SW 1271 (cell line): ENCODE results near the gene WDFY3.
"Not testable (repeated sequence)": the region's sequence is repeated elsewhere in the genome, so short reads cannot be mapped to it uniquely, and the experiment has no call there.

Source experiments
- DNase-seq, 2 experiments: peaks; one replicate each; lab custom pipeline; 2025; lab: John Stamatoyannopoulos, UW

The WDFY3 gene

GRCh38 chr4:84708406-84709135 lies 257.9 kb downstream of the WDFY3 start:
- DNase-seq, result no peak

- no peak for DNase-seq
Measured at GRCh38 chr4:84706286-84706685, 260.2 kb downstream of the WDFY3 start.

DNA sequence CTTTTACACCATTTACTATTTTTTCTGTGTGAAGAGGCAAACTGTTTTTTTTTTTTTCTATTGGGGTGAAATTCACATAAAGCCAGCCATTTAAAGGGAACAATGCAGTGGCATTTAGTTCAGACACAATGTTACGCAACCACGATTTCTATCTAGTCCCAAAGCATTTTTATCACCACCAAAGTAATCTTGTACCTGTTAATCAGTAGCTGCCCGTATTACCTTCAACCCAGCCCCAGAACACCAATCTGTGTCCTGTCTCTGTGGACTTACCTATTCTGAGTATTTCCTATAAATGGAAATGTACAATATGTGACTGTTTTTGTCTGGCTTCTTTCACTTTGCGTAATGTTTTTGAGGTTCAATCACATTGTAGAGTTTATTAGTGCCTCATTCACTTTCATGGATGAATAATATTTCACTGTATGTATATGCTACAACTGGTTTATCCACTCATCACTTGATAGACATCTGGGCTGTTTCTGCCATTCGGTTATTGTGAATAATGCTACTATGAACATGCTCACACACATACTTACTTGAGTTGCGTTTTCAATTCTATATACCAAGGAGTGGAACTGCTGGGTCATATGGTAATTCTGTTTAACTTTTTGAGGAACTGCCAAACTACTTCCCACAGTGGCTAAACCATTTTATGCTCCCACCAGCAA lies 267.4 kb downstream of the WDFY3 start:
- no peak for DNase-seq

DNA sequence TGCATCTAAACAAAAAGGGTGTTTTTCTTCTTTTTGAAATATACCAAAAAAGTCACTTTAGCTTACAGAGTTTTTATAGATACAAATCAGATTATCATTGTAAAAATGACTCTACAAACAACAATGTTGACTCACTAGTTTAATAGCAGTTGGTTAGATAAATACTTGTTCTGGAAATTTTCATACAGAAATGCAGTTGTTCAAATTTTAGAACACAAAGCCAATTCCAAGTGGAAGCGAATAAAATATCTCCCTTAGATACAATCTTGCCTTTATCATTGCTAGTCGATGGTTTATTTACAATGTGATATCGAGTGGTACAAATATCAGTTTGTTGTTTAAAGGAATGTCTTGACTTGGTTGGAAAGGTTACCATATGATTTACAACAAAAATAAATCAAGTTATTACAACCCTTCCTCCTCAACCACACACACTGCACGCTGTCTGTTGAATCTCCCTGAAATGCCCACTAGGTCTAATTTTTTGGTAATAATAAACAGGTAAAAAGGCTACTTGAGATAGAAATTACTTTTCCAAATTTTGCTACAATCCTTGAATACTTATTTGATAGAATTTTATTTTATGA lies 268.8 kb downstream of the WDFY3 start:
- no peak for DNase-seq

DNA sequence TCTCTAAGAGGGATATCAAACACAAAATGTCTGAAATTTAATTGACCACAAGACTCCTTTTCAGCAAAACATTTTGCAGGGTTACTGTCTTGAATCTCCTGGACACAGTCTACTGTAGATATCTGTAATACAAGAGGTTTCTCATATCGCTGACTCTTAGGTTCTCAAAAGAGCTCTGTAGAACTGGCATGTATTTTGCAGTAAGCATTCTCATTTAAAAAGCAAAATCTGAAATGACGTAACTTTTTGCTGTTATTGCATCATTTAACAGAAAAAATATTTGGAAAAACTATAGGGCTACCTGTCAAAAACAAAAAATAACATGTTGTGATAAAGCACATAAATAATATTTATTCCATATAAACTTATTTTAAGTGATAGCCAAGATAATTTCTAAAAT lies 269.3 kb downstream of the WDFY3 start:
- DNase-seq, result no peak

GRCh38 chr4:84691800-84692199 lies 274.7 kb downstream of the WDFY3 start:
- no peak for DNase-seq

- peak; percentile 28 to 86 for DNase-seq
Measured at GRCh38 chr4:84691170-84691691, 275.3 kb downstream of the WDFY3 start.

GRCh38 chr4:84690481-84690880 lies 276.0 kb downstream of the WDFY3 start:
- DNase-seq, result no peak

- DNase-seq, result no peak
Measured at GRCh38 chr4:84689197-84689596, 277.3 kb downstream of the WDFY3 start.

DNA sequence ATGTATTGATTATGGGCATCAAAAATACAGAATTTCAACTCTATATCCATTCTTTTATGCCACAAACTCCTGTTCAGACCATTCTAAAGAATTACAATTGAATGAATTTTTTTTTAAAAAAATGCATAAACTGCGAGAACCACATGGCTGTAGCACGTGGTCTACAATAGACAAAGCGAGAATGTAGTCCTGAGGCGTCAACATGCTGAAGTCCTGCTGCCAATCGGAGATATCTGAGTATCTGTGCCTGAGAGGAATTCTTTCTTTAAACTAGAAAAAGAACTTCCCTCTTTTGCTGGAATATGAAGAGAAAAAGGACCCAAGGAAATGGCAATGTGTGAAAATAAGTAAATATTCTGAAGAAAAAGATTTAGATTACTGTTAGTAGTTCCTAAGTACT lies 277.9 kb downstream of the WDFY3 start:
- DNase-seq, result no peak

DNA sequence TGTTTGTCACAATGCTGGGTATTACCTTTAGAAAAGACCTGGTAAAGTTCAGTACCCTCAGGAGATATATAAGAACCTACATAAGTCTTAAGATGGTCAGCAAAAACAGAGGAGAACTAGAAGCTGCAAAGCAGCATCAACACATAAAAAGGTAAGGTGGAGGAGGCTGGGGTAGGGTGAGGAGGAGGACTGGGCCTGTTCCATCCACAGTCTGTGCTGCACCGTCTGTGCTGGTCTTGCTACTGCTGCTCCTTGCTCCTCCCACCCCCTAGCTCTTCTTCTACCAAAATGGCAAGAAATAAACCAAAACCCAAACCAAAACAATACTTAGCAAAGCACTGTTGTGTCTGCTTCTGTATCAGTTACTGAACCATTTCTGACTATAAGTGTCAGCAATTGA lies 281.4 kb downstream of the WDFY3 start:
- DNase-seq, result no peak

DNA sequence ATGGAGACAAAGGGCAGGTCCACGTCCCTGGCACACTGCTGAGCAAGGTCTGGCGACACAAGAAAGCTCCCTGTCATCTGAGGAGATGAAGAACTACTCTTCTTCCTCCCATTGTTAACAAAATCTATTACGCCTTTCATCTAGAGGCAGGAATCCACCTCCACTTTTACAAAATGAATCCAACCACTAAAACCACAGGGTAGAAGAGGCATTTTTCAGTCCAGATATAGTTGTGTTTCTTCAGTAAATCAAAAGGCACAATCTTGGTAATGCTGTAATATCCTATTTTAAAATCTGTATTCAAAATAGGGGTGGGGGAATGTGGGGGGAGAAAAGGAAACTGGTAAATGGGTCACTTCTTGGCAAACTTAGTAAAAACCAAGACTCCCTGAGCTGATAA lies 282.1 kb downstream of the WDFY3 start:
- no peak for DNase-seq

- DNase-seq, result no peak
Measured at GRCh38 chr4:84683064-84683850, 283.2 kb downstream of the WDFY3 start.

GRCh38 chr4:84682661-84683060 lies 283.8 kb downstream of the WDFY3 start:
- not testable (repeated sequence) for DNase-seq

DNA sequence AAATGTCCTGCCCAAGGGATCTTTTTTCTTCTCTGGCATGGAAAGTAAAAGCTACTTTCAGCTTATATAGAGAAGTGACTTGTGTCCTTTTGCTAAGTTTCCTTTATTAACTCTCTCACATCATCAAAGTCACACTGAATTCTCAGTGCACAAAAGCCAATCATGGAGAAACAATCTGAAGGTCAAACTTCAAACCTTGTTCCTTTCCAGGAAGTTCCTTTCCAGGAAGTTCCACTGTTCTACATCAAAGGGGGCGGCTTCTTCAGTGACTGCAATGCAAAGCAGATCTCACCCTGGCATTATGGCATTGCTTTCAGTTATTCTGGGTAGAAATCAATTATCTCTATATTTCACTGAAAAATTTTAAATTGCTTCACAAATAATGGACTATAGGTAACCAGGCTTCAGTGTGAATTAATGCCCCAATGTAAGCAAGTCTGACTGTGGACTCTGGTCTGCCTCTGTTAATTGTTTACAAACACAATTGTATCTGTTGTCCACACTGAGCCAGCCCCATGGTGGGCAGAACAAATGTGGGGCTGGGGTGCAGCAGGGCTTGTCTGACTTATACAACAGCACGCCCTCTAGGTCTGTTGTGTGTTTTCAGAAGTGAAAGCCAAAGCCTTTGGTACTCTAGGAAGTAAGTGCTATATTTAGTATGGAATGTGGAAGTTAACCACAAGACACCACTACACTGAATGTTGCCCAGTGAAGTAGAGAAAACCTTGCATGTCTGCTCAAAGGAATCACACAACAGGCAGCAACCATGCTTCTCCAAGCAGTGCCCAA lies 284.8 kb downstream of the WDFY3 start:
- peak in 1 of 2 experiments; percentile 38 for DNase-seq

- DNase-seq, result no peak
Measured at GRCh38 chr4:84680956-84681355, 285.5 kb downstream of the WDFY3 start.

- no peak for DNase-seq
Measured at GRCh38 chr4:84678976-84679744, 287.3 kb downstream of the WDFY3 start.

DNA sequence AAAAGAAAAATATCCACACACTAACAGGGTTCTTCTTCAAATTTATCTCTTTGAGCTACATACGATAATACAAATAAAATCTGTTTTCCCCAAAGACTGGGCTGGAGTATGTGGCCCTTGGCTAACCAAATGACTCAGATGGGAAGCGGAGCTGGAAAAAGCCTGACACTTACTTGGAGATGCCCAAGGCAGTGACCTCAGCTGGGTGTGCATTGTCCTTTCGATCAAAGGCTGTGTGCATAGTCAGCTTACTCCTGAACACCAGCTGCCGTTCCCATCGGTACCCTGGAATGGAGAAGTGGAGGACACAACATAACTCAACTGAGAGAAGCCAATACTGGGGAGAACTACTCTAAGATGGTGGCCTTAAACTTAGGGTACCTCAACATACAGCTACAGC lies 288.5 kb downstream of the WDFY3 start:
- DNase-seq, result no peak

GRCh38 chr4:84677093-84677492 lies 289.4 kb downstream of the WDFY3 start:
- no peak for DNase-seq

- DNase-seq, result peak; percentile 6 to 43
Measured at GRCh38 chr4:84673475-84674240, 292.8 kb downstream of the WDFY3 start.
